Measurements from ENCODE around the gene DNAH9. TPM values are rescaled to one million over a fixed set of nuclear protein-coding genes. Genes with fewer than 3 reads are reported as not detected.

The DNAH9 gene
- total and polyA plus RNA-seq, 2 donors (not counting 1 experiment from before 2014, with no cell fraction given): not detected

- Histone ChIP-seq H2AFZ (ENCODE audit: insufficient read depth, low read depth, low read length, poor library complexity, severe bottlenecking) (no peak overlapping the region), H3K36me3 (replicated peaks in 1 of 2; ENCODE audit: control extremely low read depth in 1 of 2, control insufficient read depth in 1 of 2, extremely low read depth in 1 of 2, insufficient read depth in 2 of 2, low read length in 1 of 2) (no peaks in the 10 kb centered on the region), H3K4me2 (replicated peaks; ENCODE audit: low read depth, low read length, poor library complexity, severe bottlenecking) (no peak overlapping the region), H3K9ac (ENCODE audit: low read length) (no peak overlapping the region), H3K79me2 (ENCODE audit: control insufficient read depth, insufficient read depth, low read length) (no peaks in the 10 kb centered on the region), H3K27ac (ENCODE audit: low read length in 2 of 2) (no peak overlapping the region), H3K9me3 (ENCODE audit: control extremely low read depth in 1 of 3, control insufficient read depth in 2 of 3, insufficient read depth in 1 of 3, low read length in 2 of 3) (no peaks in the 10 kb centered on the region), H3K27me3 (replicated peaks in 1 of 4; ENCODE audit: control extremely low read depth in 1 of 4, control insufficient read depth in 3 of 4, insufficient read depth in 4 of 4, low read length in 3 of 4) (no peaks in the 10 kb centered on the region), H3K4me1 (ENCODE audit: control insufficient read depth in 2 of 2, insufficient read depth in 2 of 2, low read length in 2 of 2) (no peaks in the 10 kb centered on the region), H4K20me1 (ENCODE audit: control insufficient read depth, insufficient read depth, low read length, poor library complexity, severe bottlenecking) (no peaks in the 10 kb centered on the region), H3K4me3 (ENCODE audit: control extremely low read depth in 1 of 5, extremely low read depth in 1 of 5, insufficient read depth in 1 of 5, low read depth in 2 of 5, low read length in 4 of 5) (no peak overlapping the region)
- peaks cover 2% of the 10 kb centered on the region for H3K27me3 Mint-ChIP-seq
- no peak for TF ChIP-seq EZH2 (IDR thresholded peaks at IDR 0.05; ENCODE audit: borderline replicate concordance, insufficient read depth, low read depth, low read length, poor library complexity, severe bottlenecking)
- TF ChIP-seq CTCF (IDR thresholded peaks at IDR 0.05): no peak
- H3K27ac Mint-ChIP-seq: no peak overlapping the region
- no peaks in the 10 kb centered on the region for H3K4me1 Mint-ChIP-seq
- no peaks in the 10 kb centered on the region for H3K9me3 Mint-ChIP-seq (ENCODE audit: insufficient read depth)
- DNase-seq (no peak), ATAC-seq (ENCODE audit: low read depth) (no peak)
- WGBS (ENCODE audit: insufficient coverage): 53% methylated on average over 3 of the region's 5 CpGs
- ChIA-PET CTCF (no interaction called here), POLR2A (no interaction called here)
- H3K4me3 Mint-ChIP-seq: no peak overlapping the region
- intact Hi-C loops (cut with micrococcal nuclease): no loop called here
Measured at GRCh38 chr17:11880714-11881113, 282.4 kb downstream of the DNAH9 start.

- WGBS (ENCODE audit: insufficient coverage): 58% methylated on average over 2 of the region's 3 CpGs
- H3K4me3 ChIP-seq (ENCODE audit: control extremely low read depth in 1 of 5, extremely low read depth in 1 of 5, insufficient read depth in 1 of 5, low read depth in 2 of 5, low read length in 4 of 5): no peak overlapping the region
- ChIA-PET CTCF (no interaction called here), POLR2A (no interaction called here)
- H4K20me1 ChIP-seq (ENCODE audit: control insufficient read depth, insufficient read depth, low read length, poor library complexity, severe bottlenecking): no peaks in the 10 kb centered on the region
- Mint-ChIP-seq H3K27me3 (peaks cover 2% of the 10 kb centered on the region), H3K9me3 (ENCODE audit: insufficient read depth) (no peaks in the 10 kb centered on the region), H3K27ac (no peak overlapping the region), H3K4me1 (no peaks in the 10 kb centered on the region), H3K4me3 (no peak overlapping the region)
- ATAC-seq (ENCODE audit: low read depth) (no peak), DNase-seq (no peak)
- H3K27me3 ChIP-seq (replicated peaks in 1 of 4; ENCODE audit: control extremely low read depth in 1 of 4, control insufficient read depth in 3 of 4, insufficient read depth in 4 of 4, low read length in 3 of 4): no peaks in the 10 kb centered on the region
- H3K9me3 ChIP-seq (ENCODE audit: control extremely low read depth in 1 of 3, control insufficient read depth in 2 of 3, insufficient read depth in 1 of 3, low read length in 2 of 3): no peaks in the 10 kb centered on the region
- H3K4me2 ChIP-seq (replicated peaks; ENCODE audit: low read depth, low read length, poor library complexity, severe bottlenecking): no peak overlapping the region
- intact Hi-C loops (cut with micrococcal nuclease): no loop called here
- H3K9ac ChIP-seq (ENCODE audit: low read length): no peak overlapping the region
- H3K79me2 ChIP-seq (ENCODE audit: control insufficient read depth, insufficient read depth, low read length): no peaks in the 10 kb centered on the region
- no peak overlapping the region for H2AFZ ChIP-seq (ENCODE audit: insufficient read depth, low read depth, low read length, poor library complexity, severe bottlenecking)
- TF ChIP-seq EZH2 (IDR thresholded peaks at IDR 0.05; ENCODE audit: borderline replicate concordance, insufficient read depth, low read depth, low read length, poor library complexity, severe bottlenecking) (no peak), CTCF (IDR thresholded peaks at IDR 0.05) (no peak)
- no peaks in the 10 kb centered on the region for H3K4me1 ChIP-seq (ENCODE audit: control insufficient read depth in 2 of 2, insufficient read depth in 2 of 2, low read length in 2 of 2)
- H3K27ac ChIP-seq (ENCODE audit: low read length in 2 of 2): no peak overlapping the region
- no peaks in the 10 kb centered on the region for H3K36me3 ChIP-seq (replicated peaks in 1 of 2; ENCODE audit: control extremely low read depth in 1 of 2, control insufficient read depth in 1 of 2, extremely low read depth in 1 of 2, insufficient read depth in 2 of 2, low read length in 1 of 2)
Measured at GRCh38 chr17:11882716-11883115, 284.4 kb downstream of the DNAH9 start.
